Vagina (tissue), 2 donors: ENCODE data around the gene NHLRC1. TPM values are rescaled to one million over a fixed set of nuclear protein-coding genes. Genes with fewer than 3 reads are reported as not detected.
A peak's percentile ranks its signal among the peaks of the same experiment; 100 is the strongest.

ENCODE experiments used
- DNase-seq, 2 donors: peaks; one replicate each; pipeline ENCODE4 v3.0.0-alpha.2; 2017; ENCODE audit errors: extremely low spot score in 2 of 2
- H3K27ac ChIP-seq: fragments of 200-600 bp; sonication (generic); one replicate; pipeline ENCODE4 v1.5.1; 2019
- H3K27me3 ChIP-seq: fragments of 200-600 bp; sonication (generic); one replicate; pipeline ENCODE4 v1.5.1; 2019
- H3K36me3 ChIP-seq, 2 donors: fragments of 200-600 bp; sonication (generic); one replicate each; pipeline ENCODE4 v1.5.1; 2017 to 2019
- H3K4me1 ChIP-seq: fragments of 200-600 bp; sonication (generic); one replicate; pipeline ENCODE4 v1.5.1; 2019
- H3K4me3 ChIP-seq, 2 donors: fragments of 200-600 bp; sonication (generic); 1 replicate in 1 of 2; 2 replicates in 1 of 2; pipeline ENCODE4 v1.5.1; 2016 to 2019
- H3K9me3 ChIP-seq: fragments of 200-600 bp; sonication (generic); one replicate; pipeline ENCODE4 v1.5.1; 2019
- CTCF ChIP-seq, 3 experiments: fragments of 450-650 bp in 2 of 3; fragments of 200-600 bp in 1 of 3; sonication (generic) in 1 of 3; IDR thresholded peaks; one replicate each; pipeline ENCODE4 v1.5.1; 2017 to 2019; ENCODE audit warnings: antibody characterized with exemption in 3 of 3, mild to moderate bottlenecking in 2 of 3, moderate library complexity in 2 of 3
- POLR2A ChIP-seq, 2 donors: fragments of 450-650 bp; IDR thresholded peaks; one replicate each; pipeline ENCODE4 v1.6.1; 2017; ENCODE audit warnings: antibody characterized with exemption in 2 of 2, mild to moderate bottlenecking in 2 of 2, moderate library complexity in 2 of 2
- POLR2AphosphoS5 ChIP-seq, 2 donors: sonication (generic); formaldehyde crosslinking; IDR thresholded peaks; one replicate each; pipeline ENCODE4 v1.9.0; 2017; ENCODE audit warnings: antibody characterized with exemption in 2 of 2, mild to moderate bottlenecking in 2 of 2, low read depth in 1 of 2; ENCODE audit not compliant: insufficient read depth in 1 of 2
- intact Hi-C: fragments of 100-400 bp; cut with DNase I; formaldehyde crosslinking; loops from one replicate; pipeline ENCODE4 v1.15.1; 2023
- total RNA-seq: library from RNA; depleted of rRNA; stranded (reverse); fragments of >200 nt; gene quantifications from one replicate; pipeline ENCODE4 v1.2.3, GENCODE V29; 2016

NHLRC1 gene
- total RNA-seq, 1 donor from 2014 or later: 0.74 TPM

GRCh38 chr6:18148304-18149025, 26.0 kb upstream of the NHLRC1 start:
- intact Hi-C loops: no loop called here
- TF ChIP-seq POLR2AphosphoS5 (IDR thresholded peaks at IDR 0.05; ENCODE audit: insufficient read depth in 1 of 2, low read depth in 1 of 2) (peak in 1 of 2 donors; percentile 29), CTCF (IDR thresholded peaks at IDR 0.05) (no peak), POLR2A (IDR thresholded peaks at IDR 0.05) (no peak)
- H3K27me3 ChIP-seq: no peaks in the 10 kb centered on the region
- H3K4me1 ChIP-seq: peaks cover 9% of the 10 kb centered on the region
- H3K27ac ChIP-seq: peak overlapping the region; percentile 4
- H3K9me3 ChIP-seq: no peaks in the 10 kb centered on the region
- H3K36me3 ChIP-seq: peaks cover 0 to 8% of the 10 kb centered on the region in 2 donors
- no peak overlapping the region for H3K4me3 ChIP-seq
- no peak for DNase-seq

DNA sequence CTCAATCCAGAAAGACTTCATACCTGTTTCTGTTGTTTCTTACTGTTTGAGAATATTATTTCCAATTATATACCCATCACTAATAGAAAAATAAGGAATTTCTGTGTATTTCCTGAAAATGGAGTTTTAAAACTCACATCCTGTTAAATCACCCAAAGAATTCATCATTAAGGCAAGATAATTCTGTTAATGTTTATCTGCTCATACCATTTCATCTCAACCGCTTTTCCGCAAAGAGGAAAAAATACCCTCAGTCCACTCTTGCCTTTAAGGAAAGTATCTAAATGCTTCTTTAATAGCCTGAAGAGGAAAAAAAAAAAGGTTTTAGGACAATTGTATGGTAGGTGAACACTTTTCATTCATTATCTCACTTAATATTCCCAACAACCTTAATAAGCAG, 25.1 kb upstream of the NHLRC1 start:
- Histone ChIP-seq H3K36me3 (peaks cover 0 to 8% of the 10 kb centered on the region in 2 donors), H3K27ac (peak overlapping the region; percentile 4), H3K9me3 (no peaks in the 10 kb centered on the region), H3K4me3 (no peak overlapping the region), H3K27me3 (no peaks in the 10 kb centered on the region), H3K4me1 (peaks cover under 1% of the 10 kb centered on the region)
- TF ChIP-seq POLR2AphosphoS5 (IDR thresholded peaks at IDR 0.05; ENCODE audit: insufficient read depth in 1 of 2, low read depth in 1 of 2) (no peak), CTCF (IDR thresholded peaks at IDR 0.05) (no peak), POLR2A (IDR thresholded peaks at IDR 0.05) (no peak)
- DNase-seq: no peak
- intact Hi-C loops: no loop called here

DNA sequence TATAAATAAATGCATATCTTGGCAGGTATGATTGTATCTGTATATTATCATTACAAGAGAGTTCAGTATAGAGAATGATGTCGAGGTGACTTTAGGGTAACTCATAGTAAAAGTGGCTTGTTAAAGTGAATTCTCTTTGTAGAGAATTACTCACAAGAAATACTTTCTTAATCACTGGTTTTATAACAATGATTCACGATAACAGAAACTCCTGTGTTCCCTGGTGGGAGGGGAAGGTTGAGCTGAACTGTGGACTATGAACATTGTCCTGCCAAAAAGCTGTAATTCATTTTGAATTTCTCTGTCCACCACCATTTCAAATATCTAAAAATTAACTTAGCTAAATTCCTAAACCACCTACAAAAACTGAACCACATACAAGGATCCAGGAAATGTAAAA, 24.7 kb upstream of the NHLRC1 start:
- DNase-seq: no peak
- Histone ChIP-seq H3K4me1 (no peaks in the 10 kb centered on the region), H3K4me3 (no peak overlapping the region), H3K36me3 (peaks cover 0 to 8% of the 10 kb centered on the region in 2 donors), H3K9me3 (no peaks in the 10 kb centered on the region), H3K27ac (no peak overlapping the region), H3K27me3 (no peaks in the 10 kb centered on the region)
- TF ChIP-seq POLR2AphosphoS5 (IDR thresholded peaks at IDR 0.05; ENCODE audit: insufficient read depth in 1 of 2, low read depth in 1 of 2): no peak
- TF ChIP-seq CTCF (IDR thresholded peaks at IDR 0.05): no peak
- no peak for TF ChIP-seq POLR2A (IDR thresholded peaks at IDR 0.05)
- intact Hi-C loops: no loop called here

- intact Hi-C loops: no loop called here
These were observed 20.0 kb upstream of the NHLRC1 start for GRCh38 chr6:18142591-18142861.

More at GRCh38 chr6:18142591-18142861, 20.0 kb upstream of the NHLRC1 start:
- no peak for TF ChIP-seq POLR2A (IDR thresholded peaks at IDR 0.05)
- no peak for TF ChIP-seq POLR2AphosphoS5 (IDR thresholded peaks at IDR 0.05; ENCODE audit: insufficient read depth in 1 of 2, low read depth in 1 of 2)
- TF ChIP-seq CTCF (IDR thresholded peaks at IDR 0.05): no peak
- Histone ChIP-seq H3K27me3 (no peaks in the 10 kb centered on the region), H3K27ac (no peak overlapping the region), H3K4me3 (no peak overlapping the region), H3K36me3 (peaks cover 0 to 20% of the 10 kb centered on the region in 2 donors), H3K4me1 (no peaks in the 10 kb centered on the region), H3K9me3 (no peaks in the 10 kb centered on the region)
- no peak for DNase-seq
